SKM-1 treated with dmso at 0.1 percent for 144 hours (cell line): ENCODE measurements around the gene SHISAL1.
"Not testable (repeated sequence)": the region's sequence is repeated elsewhere in the genome, so short reads cannot be mapped to it uniquely, and the experiment has no call there.

Source experiments
- DNase-seq: peaks from one replicate; lab custom pipeline; 2025; ENCODE audit not compliant: unreplicated experiment; lab: John Stamatoyannopoulos, UW

SHISAL1 gene

GRCh38 chr22:44305455-44305854, 7.3 kb downstream of the SHISAL1 start:
- DNase-seq = no peak

- no peak for DNase-seq
Observed at GRCh38 chr22:44304911-44305310, 7.8 kb downstream of the SHISAL1 start.

- DNase-seq = no peak
Observed at GRCh38 chr22:44304354-44304753, 8.4 kb downstream of the SHISAL1 start.

DNA sequence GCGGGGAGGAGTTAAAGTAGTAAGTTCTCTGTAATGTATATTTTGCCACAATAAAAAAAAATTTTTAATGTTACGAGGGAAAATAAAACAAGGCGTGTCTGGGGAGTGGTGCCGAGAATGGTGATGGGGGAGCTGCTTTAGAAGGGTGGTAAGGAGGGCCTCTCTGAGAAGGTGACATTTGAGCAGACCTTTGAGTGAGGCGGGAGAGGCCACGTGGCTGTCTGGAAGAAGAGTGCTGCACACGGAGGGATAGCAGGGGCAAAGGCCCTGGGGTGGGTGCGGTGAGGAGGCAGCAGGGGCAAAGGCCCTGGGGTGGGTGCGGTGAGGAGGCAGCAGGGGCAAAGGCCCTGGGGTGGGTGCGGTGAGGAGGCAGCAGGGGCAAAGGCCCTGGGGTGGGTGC, 10.4 kb downstream of the SHISAL1 start:
- not testable (repeated sequence) for DNase-seq

DNA sequence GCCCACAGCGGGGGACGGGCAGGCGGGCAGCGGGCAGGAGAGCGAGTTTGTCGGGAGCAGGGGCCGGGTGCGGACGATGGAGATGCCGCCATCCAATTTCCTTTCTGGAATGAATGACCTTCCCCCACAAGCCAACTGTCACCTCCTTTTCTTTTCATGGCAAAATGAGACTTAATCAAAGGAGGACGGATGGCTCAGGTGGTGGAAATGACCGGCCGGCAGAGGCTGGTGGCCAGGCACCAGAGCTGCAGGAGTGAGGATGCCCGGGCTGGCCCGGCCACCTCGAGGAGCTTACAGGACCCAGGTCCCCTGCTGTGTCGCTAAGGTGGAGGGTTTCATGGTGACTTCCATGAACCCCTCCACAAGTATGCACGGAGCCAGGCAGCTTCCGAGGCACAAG, 11.7 kb downstream of the SHISAL1 start:
- no peak for DNase-seq

GRCh38 chr22:44299124-44299523, 13.6 kb downstream of the SHISAL1 start:
- DNase-seq = no peak

DNA sequence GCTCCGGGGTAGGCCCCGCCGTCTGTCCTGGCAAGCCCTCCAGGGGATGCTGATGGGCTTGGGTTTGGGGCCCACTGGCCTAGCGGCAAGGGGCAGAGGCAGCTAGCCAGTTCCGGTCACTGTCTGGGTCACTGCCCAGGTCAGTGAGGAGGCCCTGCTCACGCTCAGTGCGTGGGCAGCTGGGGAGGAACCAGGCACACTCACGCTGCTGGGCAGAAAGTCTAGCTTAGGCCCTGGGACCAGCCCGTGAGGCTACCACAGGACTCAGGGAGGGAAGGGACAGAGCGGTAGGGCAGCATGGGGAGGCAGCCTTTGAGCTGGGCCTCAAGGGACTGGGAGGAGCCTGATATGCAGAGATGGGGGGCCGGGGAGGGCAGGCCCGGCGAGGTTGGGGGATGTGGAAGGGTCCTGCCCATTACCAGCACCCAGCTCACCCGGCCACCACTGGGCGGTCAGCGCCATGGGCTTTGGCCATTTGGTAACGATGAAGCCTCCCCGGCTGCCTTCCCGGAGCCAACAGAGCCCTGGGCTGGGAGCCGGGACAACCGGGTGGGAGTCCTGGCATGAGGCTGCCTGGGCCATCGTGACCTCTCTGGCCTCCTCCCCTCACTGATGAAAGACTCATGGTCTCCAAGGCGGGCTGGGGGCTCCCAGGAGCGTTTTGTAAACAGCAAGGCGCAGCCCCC, 14.2 kb downstream of the SHISAL1 start:
- DNase-seq = no peak

DNA sequence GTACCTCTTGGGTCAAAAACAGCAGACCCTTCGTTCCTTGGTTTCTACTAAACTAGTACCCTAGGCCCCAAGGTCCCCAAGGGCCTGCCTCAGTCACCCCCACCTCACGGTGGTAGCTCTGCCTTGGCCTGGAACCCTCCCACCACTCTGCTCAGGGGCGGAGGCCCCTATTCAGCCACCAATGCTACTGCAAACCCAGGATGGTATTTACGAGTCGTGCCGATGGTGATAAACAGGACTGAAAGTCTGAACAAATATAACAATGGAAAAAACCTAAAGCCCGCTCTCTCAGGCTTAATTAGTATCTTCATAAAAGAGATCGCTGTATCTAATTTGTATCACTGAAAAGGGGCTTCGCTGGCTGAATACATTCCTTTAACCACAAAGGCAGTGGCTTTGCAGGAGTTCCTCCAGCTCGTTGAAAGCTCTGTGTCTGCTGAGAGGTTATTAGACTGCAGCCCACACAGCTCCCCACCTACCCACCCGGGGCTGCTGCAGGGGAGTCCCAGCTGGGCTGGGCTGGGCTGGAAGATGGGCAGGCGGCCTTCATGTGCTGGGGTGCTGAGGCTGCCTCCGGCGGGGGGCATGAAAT, 15.2 kb downstream of the SHISAL1 start:
- DNase-seq = no peak

DNA sequence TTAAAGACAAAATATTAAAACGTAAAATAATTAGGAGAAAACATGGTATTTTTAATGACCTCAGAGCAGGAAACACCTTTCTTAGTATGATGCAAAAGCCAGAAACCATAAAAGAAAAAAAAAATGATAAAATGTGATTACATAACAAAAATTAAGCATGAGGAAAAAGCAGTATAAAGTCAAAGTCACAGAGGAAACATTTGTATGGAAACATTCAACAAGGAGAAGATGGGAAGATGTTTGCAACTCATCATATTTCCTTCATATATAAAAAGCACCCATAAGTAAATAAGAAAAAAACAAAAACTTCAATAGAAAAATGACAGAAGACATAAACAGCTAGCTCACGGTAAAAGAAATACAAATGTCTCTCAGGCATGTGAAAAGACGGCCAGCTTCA, 17.3 kb downstream of the SHISAL1 start:
- DNase-seq = no peak

DNA sequence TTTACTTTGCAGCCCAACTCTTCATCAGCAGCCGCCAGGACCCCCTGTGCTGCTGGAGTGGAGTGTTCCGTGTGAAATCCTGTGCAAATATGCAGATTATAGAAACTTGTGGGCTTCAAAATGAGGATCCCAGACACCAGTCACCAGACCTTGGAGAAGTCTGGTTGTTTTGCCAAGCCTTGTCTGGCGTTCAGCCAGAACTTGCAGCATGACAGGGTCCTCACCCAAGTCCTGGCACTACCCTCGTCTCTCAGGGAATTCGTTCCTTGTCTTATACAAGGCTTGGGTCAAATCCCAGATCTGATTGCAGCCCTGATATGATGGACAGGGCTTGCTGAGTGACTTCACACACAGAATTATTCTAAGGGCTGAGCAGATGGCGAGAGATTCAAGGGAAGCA, 18.9 kb downstream of the SHISAL1 start:
- no peak for DNase-seq

- DNase-seq = no peak
Observed at GRCh38 chr22:44293034-44293433, 19.7 kb downstream of the SHISAL1 start.

DNA sequence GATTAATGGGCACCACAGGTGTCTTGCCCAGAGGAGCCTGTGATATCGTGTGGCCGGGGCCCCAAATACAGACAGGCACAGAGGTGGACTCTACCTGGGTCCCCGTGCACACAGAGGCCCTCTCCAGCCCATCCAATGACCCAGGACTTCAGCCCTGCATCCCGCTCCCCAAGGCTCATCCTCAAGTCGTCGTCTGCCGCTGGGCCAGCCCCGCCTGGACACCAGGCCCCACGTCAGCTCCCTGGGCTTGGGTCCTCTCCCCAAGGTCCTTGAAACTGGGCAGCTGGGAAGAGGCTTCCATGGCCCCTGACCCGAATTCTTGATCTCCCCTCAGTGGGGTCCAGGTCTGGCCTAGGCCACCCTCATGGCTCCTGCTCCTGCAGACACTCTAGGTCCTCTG, 20.2 kb downstream of the SHISAL1 start:
- DNase-seq = no peak

DNA sequence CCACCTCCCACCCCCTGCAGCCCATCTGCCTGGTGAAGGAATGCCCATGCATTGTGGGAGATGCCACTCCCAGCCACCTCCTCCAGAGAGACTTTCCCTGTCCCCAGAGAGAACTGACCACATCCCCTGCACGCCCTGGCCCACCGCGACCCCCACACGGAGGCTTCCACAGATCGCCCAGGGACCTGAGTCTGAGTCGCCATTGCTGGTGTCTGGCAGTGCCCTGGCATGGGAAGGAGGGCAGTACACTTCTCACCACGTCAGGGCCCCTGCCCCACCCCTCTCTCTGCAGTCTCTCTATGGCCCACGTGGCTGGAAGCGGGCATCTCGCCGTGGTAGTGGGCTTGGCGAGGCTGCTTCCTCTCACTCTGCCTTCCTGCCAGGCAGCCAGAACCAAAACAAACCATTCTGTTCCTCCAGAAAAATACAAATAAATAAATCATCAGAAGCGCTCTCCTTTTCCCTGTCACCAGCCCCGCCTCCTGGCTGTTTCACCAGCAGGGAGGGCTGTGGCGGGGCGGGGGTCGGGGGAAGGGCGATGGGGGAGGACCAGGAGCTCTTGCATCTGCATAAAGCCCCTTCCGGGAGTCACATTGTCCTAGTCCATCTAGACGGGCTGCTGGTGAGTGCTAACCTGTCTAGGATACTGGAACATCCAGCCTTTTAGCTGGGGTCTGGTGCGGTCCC, 20.9 kb downstream of the SHISAL1 start:
- no peak for DNase-seq

DNA sequence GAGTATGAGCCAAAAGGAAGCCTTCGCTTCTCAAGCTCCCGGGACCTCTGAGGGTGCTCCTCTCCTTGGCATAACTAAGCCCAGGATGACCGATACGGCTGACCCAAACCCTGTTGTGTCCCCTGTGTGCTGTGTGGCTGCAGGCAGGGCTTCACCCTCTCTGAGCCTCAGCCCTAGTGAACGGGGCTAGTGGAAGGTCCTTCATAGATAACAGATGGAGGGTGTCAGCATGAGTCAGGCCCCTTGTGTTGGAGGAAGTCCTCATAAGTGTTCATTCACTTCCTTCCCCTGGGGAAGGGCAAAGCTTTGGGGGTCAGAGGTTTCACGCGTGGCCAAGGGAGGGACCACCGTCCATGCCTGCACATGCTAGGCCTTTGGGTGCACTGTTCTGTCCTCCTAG, 21.5 kb downstream of the SHISAL1 start:
- DNase-seq = no peak

DNA sequence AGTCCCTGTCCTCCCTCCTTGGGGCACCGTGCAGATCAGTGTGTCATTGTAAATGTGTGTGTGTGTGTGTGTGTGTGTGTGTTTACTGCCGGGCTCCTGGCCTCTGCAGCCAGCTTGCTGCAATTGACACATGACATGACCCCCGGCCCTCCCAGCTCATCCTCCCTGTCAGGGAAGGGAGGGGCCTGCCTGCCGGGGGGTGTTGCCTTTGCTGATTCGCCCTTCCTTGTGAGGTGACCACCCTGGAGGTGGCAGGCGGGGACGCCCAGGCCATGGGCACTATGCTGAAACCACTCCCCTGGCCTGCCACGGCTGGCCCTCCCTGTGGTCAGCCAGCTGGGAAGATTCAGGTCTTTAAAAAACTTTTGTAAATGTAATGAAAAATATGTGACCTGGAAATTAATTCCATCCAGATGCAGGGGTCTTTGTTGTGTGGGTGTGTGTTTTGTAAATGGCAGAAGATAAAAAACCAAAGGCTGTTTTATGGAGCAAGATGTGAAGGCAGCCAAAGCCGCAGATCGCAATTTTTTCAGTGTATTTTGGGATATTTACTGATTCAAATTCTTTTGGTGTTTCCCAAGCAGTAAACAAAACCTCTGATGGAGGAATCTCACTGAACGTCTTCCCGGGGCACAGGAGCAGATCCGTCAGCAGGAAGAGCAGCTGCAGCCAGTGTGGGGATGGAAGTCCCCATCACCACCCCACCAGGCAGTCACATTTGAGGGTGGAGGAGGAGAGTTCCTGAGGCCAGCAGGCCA, 23.2 kb downstream of the SHISAL1 start:
- no peak for DNase-seq

GRCh38 chr22:44288913-44289312, 23.8 kb downstream of the SHISAL1 start:
- no peak for DNase-seq

DNA sequence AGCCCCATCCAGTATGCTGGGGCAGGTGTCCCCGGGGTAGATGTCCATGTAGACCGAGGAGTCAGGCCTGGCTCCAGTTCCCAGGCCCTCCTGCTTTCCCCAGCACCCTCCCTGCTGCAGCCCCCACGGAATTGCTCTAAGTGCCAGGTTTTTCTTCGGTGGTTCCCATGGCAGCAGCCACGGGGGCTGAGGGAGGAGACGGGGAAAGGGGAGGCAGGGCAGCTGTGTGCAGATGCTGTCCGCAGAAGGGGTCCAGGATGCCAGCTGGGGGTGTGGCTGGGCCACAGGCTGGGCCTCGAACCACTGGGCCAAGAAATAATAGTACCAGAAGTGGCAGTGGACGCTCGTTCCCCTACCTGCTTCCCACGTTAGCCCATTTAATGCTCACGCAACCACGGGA, 25.0 kb downstream of the SHISAL1 start:
- DNase-seq = no peak

DNA sequence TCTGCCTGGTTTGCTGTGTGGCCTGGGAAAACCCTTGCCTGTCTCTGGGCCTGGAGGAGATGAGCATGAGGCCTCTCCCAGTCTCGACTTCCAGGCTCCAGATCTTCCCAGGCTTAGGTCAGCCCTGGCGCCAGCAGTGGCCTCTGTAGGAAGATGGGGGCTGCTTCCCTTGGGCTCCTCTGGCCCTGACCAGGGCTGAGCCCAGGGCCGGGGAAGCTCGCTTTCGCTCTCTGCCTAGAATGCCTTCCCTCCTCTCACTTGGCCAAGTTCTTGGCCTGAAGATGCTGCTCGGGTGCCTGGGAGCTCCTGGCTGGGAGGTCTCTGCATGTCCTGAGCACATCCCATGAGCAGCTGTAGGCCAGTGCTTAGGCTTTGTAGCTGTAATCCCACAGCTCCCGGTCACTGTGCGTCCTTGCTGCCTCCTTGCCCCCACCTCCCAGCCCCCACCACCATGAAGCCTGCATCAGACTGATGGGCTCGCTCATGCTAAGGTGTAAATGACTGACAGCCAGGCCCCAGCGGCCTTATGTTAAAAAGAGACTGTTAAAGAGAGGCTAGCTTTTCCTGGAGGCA, 25.5 kb downstream of the SHISAL1 start:
- DNase-seq = no peak

GRCh38 chr22:44286646-44287045, 26.1 kb downstream of the SHISAL1 start:
- no peak for DNase-seq

DNA sequence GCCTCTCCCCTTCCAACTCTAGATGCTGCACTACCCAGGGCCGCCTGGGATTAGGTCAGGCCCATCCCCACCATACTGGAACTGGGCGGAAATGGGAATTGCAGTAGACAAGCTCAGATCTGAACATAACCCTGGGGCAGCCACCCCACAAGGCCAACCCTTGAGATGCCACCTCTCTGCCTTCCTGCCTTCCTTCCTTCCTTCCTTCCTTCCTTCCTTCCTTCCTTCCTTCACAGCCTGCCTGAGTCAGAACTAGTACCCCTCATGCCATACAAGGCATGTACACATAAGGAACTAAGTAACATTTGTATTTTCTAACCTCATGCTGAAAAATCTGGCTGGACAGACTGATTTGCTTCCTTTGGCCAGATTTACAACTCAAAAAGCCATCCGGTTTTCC, 28.0 kb downstream of the SHISAL1 start:
- DNase-seq = no peak
